AG10803 (cell line): Measurements from ENCODE around the gene TTC28.
"Not testable (repeated sequence)": the region's sequence is repeated elsewhere in the genome, so short reads cannot be mapped to it uniquely, and the experiment has no call there.

ENCODE experiments used
- DNase-seq: peaks from one replicate; pipeline ENCODE4 v3.0.0; 2010; ENCODE audit warnings: low read depth
- H3K4me3 ChIP-seq: 2 replicates; pipeline ENCODE4 v1.5.1; 2011; ENCODE audit warnings: mild to moderate bottlenecking, low read length, control low read depth
- CTCF ChIP-seq: conservative IDR thresholded peaks from 2 replicates; pipeline ENCODE4 v1.5.1; 2011; ENCODE audit warnings: mild to moderate bottlenecking, low read length, control low read depth, inconsistent platforms

The TTC28 gene

GRCh38 chr22:28481725-28482124 lies 197.9 kb downstream of the TTC28 start:
- H3K4me3 ChIP-seq: no peak overlapping the region
- TF ChIP-seq CTCF: no peak
- DNase-seq: no peak

GRCh38 chr22:28480000-28480715 lies 199.5 kb downstream of the TTC28 start:
- no peak overlapping the region for H3K4me3 ChIP-seq
- no peak for TF ChIP-seq CTCF
- peak; percentile 5 for DNase-seq

- no peak for DNase-seq
- H3K4me3 ChIP-seq: no peak overlapping the region
- no peak for TF ChIP-seq CTCF
Observed at GRCh38 chr22:28478564-28478963, 201.1 kb downstream of the TTC28 start.

GRCh38 chr22:28477556-28477955 lies 202.1 kb downstream of the TTC28 start:
- TF ChIP-seq CTCF: no peak
- no peak overlapping the region for H3K4me3 ChIP-seq
- DNase-seq: no peak

GRCh38 chr22:28474330-28474729 lies 205.3 kb downstream of the TTC28 start:
- no peak for DNase-seq
- no peak overlapping the region for H3K4me3 ChIP-seq
- no peak for TF ChIP-seq CTCF

- DNase-seq: no peak
- no peak for TF ChIP-seq CTCF
- H3K4me3 ChIP-seq: no peak overlapping the region
Observed at GRCh38 chr22:28473258-28473657, 206.4 kb downstream of the TTC28 start.

GRCh38 chr22:28467055-28467454 lies 212.6 kb downstream of the TTC28 start:
- not testable (repeated sequence) for DNase-seq, H3K4me3 ChIP-seq
